HEK293T (cell line): Measurements from ENCODE around the gene SERPINA6.

Source experiments
- ARNT ChIP-seq: fragments of 450-650 bp; IDR thresholded peaks from 2 replicates; pipeline ENCODE4 v1.6.1; 2017; ENCODE audit warnings: mild to moderate bottlenecking
- BHLHE40 ChIP-seq: fragments of 450-650 bp; IDR thresholded peaks from 2 replicates; pipeline ENCODE4 v1.6.1; 2016; ENCODE audit warnings: mild to moderate bottlenecking, moderate library complexity, borderline replicate concordance
- ELF4 ChIP-seq: fragments of 450-650 bp; IDR thresholded peaks from 2 replicates; pipeline ENCODE4 v1.6.1; 2017; ENCODE audit warnings: antibody characterized with exemption
- FOXA1 ChIP-seq: fragments of 450-650 bp; IDR thresholded peaks from 2 replicates; pipeline ENCODE4 v1.6.1; 2016; ENCODE audit warnings: mild to moderate bottlenecking
- FOXK2 ChIP-seq: fragments of 450-650 bp; IDR thresholded peaks from 2 replicates; pipeline ENCODE4 v1.6.1; 2016; ENCODE audit warnings: mild to moderate bottlenecking
- FOXM1 ChIP-seq: fragments of 450-650 bp; IDR thresholded peaks from 2 replicates; pipeline ENCODE4 v1.6.1; 2017; ENCODE audit warnings: mild to moderate bottlenecking, borderline replicate concordance
- NFRKB ChIP-seq: fragments of 450-650 bp; IDR thresholded peaks from 2 replicates; pipeline ENCODE4 v1.6.1; 2016; ENCODE audit warnings: mild to moderate bottlenecking, moderate library complexity
- SP1 ChIP-seq: fragments of 450-650 bp; IDR thresholded peaks from 2 replicates; pipeline ENCODE4 v1.6.1; 2017
- SUZ12 ChIP-seq: fragments of 450-650 bp; IDR thresholded peaks from 2 replicates; pipeline ENCODE4 v1.6.1; 2016; ENCODE audit warnings: mild to moderate bottlenecking
- TARDBP ChIP-seq: fragments of 450-650 bp; IDR thresholded peaks from 2 replicates; pipeline ENCODE4 v1.6.1; 2016

DNA sequence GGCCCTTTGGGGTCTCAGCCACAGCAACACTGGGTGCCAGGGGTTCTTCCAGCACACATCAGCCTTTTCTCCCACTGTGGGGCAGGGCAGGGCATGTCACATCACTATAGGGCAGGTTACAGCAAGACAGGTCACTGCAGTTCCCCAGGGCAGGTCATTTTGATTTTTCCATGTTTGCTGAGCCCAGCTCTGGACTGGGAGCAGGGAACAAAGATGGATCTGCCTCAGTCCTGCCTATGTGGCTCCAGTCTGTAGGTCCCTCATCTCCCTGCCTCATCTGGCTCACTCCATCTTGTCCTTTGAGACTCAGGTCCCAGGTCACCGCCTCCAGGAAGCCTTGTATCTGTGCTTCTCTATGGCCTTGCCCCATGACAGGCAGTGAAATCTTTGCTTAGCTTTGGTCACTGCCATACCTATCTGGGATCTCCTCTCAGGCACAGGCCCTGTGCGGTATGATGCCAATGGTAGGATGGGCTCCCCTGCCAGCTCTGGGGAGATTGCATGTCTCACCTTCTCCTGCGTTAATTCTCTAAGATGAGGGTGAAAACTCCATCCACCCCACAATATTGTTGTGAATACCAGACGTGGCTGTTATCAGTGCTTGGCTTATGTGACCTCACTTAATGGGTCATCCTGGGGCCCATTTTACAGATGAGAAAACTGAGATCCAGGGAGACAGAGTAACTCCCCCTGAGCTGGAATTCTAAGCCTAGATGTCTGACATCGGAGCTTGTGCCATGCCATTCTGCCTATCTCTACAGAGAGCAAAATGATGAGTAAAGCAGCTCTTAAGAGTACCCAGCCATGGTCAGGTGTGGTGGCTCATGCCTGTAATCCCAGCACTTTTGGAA lies 1.5 kb downstream of the SERPINA6 start:
- TF ChIP-seq BHLHE40 (no peak), SP1 (no peak), FOXA1 (no peak), FOXM1 (no peak), TARDBP (no peak), SUZ12 (no peak), NFRKB (no peak), FOXK2 (no peak), ELF4 (no peak), ARNT (no peak)
